ENCODE results near the gene KCNE2.

DNA sequence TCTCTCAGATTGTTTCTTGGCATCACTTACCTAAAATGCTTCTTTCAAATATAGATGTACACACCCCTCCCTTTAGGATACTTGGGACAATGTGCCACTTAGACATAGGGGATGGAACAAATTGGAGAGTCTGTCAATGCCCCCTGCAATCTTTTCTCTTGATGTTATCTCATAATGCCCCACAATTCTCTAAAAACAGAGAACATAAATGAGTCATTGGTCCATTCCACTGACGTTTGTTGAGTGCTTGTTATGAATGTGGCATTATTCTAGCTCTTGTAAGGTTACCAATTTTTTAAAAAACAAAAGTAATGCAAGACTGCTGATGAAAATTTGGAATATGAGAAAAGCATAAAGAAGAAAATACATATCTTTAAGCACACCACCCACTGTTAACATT, 5.9 kb downstream of the KCNE2 start:
- TF ChIP-seq CTCF (IDR thresholded peaks at IDR 0.05) (no peak), POLR2A (IDR thresholded peaks at IDR 0.05) (no peak)

Data from lower leg skin (tissue), 3 donors.